Heart left ventricle (tissue), 16 donors: Measurements from ENCODE around the gene NXN. TPM values are rescaled to one million over a fixed set of nuclear protein-coding genes. Genes with fewer than 3 reads are reported as not detected.
A peak's percentile ranks its signal among the peaks of the same experiment; 100 is the strongest.

Experiments
- ATAC-seq, 4 donors: fragments of 200-7000 bp; cut with Tn5 transposase; one replicate each; pipeline ENCODE4 v1.9.1; 2020 to 2022; ENCODE audit warnings: moderate library complexity in 4 of 4, mild to moderate bottlenecking in 3 of 4, moderate number of reproducible peaks in 1 of 4
- DNase-seq, 5 donors: peaks; one replicate each; pipeline ENCODE4 v3.0.0-alpha.2; 2020
- H3K27ac ChIP-seq, 12 donors: fragments of 200-600 bp; sonication (generic) in 4 of 12; one replicate each; pipeline versions ENCODE4 v1.5.0 to v1.8.0; 2016 to 2022; ENCODE audit warnings: mild to moderate bottlenecking in 2 of 12
- H3K27me3 ChIP-seq, 9 donors: fragments of 200-600 bp; sonication (generic) in 2 of 9; one replicate each; pipeline versions ENCODE4 v1.5.1 to v1.8.0; 2016 to 2022; ENCODE audit warnings: mild to moderate bottlenecking in 3 of 9
- H3K36me3 ChIP-seq, 9 donors: fragments of 200-600 bp; sonication (generic) in 2 of 9; one replicate each; pipeline versions ENCODE4 v1.5.0 to v1.8.0; 2018 to 2022; ENCODE audit warnings: mild to moderate bottlenecking in 2 of 9
- H3K4me1 ChIP-seq, 12 donors: fragments of 200-600 bp; sonication (generic) in 4 of 12; one replicate each; pipeline versions ENCODE4 v1.5.0 to v1.8.0; 2016 to 2022; ENCODE audit warnings: mild to moderate bottlenecking in 3 of 12
- H3K4me3 ChIP-seq, 12 donors: fragments of 200-600 bp; sonication (generic) in 4 of 12; one replicate each; pipeline versions ENCODE4 v1.5.0 to v1.8.0; 2017 to 2022; ENCODE audit warnings: mild to moderate bottlenecking in 9 of 12, moderate library complexity in 4 of 12
- H3K9me3 ChIP-seq, 12 donors: fragments of 200-600 bp; sonication (generic) in 4 of 12; one replicate each; pipeline versions ENCODE4 v1.5.0 to v1.8.0; 2016 to 2022; ENCODE audit warnings: mild to moderate bottlenecking in 1 of 12
- CTCF ChIP-seq, 12 donors: fragments of 200-600 bp; sonication (generic) in 4 of 12; IDR thresholded peaks; one replicate each; pipeline versions ENCODE4 v1.5.0 to v1.8.0; 2018 to 2022; ENCODE audit warnings: antibody characterized with exemption in 12 of 12, mild to moderate bottlenecking in 5 of 12
- POLR2A ChIP-seq, 2 donors: fragments of 450-650 bp; IDR thresholded peaks; one replicate each; pipeline ENCODE4 v1.6.1; 2017; ENCODE audit warnings: antibody characterized with exemption in 2 of 2, mild to moderate bottlenecking in 2 of 2, moderate library complexity in 2 of 2
- WGBS, 4 donors: extraction: QIAGEN DNeasy Blood & Tissue Kit in 2 of 4; methylation state at CpG; one replicate each; pipeline versions ENCODE4 v1.1.5 to v1.1.7; 2013 to 2018; 5-methylcytosine and 5-hydroxymethylcytosine counted together
- intact Hi-C, 10 donors: fragments of 100-400 bp; cut with DNase I; formaldehyde crosslinking; loops; one replicate each; pipeline versions ENCODE4 v1.11.1 to v1.14.2; 2022
- polyA plus RNA-seq, 2 donors: library from polyadenylated mRNA; stranded (reverse); fragments of 200-250 nt; gene quantifications; one replicate each; pipeline ENCODE4 v1.2.3, GENCODE V29; 2013
- total RNA-seq, 9 donors: library from RNA; depleted of rRNA in 2 of 9; stranded (reverse); fragments of >200 nt in 2 of 9; fragmentation: NEBNext Ultra II Directional in 3 of 9; extraction: Animal tissue kit (Norgen Biotek cat#: 25700) in 3 of 9; gene quantifications; one replicate each; pipeline versions ENCODE4 v1.1.0 to v1.2.4, GENCODE V29; 2016 to 2023
- donor health status: ischemic (EF 13 %, LVEDD 7.1; RV severe dilation, severe dysfunction).
- donor health status: healthy with polysubstance abuse.
- donor health status: DM: no; HTN: yes; CAD: no.
- donor health status: DM: no; HTN: no; CAD: no.
- donor health status: ischemic (EF 25% LVEDD 6.9; RV normal size, moderate dysfunction).
- donor health status: ischemic (EF 25% LVEDD 5.7; RV mildly dilated, moderate dysfunction).
- donor health status: healthy.
- donor health status: DM: yes; HTN: yes; CAD: no.
- donor health status: ischemic (EF 35%, LVEDD 5.7; RV mildly dilated, moderate dysfunction).
- donor health status: nonischemic (EF 11% LVEDD 7.7; RV severe dilation, severe dysfunction).
- donor health status: DM: yes; HTN: yes; CAD: no.
- donor health status: PGD.
- donor health status: ischemic (EF 29% LVEDD 5.4; RV normal size, mild dysfunction).
- donor health status: nonischemic (EF 23%, LVEDD 6.1; RV moderate dilation, normal function).

NXN gene
- total and polyA plus RNA-seq, 11 donors, result 8.6 to 20.3 (median 14.1) TPM

DNA sequence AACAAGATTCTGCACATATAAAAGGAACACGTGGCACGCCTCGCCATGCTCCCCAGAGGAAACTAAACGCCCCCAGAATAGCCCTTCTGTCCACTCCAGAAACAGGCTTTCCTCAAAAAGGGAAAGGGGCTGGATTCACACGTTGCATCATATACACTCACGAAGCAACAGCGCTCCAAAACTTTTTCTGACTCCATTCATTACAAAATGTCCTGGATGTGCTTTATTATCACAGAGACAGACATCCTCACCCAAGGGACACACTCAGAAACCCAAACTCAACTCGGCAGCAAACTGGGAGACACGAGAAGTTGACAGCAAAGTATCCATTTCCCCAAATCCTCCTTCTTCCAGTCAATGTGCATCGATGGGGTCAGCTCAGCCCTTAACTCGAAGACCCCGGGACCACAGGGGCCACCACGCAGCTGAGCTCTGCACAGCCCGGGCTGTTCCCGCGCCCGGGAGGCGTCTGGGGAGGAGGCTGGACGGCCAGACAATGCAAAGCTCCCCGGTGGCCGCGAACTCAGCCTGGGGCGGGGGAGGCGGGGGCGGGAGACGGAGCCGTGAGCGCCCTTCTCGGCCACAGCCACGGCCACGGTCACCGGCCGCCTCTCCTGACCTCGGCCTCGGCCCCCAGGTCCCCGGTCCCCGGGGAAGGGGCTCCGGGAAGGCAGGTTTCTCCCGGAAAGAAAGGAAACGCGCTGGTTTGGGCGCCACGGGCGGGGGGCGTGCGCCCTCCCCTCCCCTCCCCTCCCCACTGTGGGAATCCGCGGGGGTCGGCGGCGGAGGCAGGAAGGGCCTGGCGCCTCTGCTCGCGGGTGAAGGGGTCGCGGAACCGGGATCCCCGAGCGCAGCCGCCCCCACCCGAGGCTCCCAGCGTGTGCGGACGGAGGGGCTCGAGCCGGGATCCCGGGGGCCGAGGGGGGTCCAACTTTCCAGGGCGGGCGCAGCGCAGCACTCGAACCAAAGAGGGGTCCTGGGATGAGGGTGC, 1.2 kb downstream of the NXN start:
- peaks cover 0 to 21% (median 0%) of the 10 kb centered on the region in 9 donors for H3K27me3 ChIP-seq
- peak; percentile 35 to 74 (median 51) for DNase-seq
- no peaks in the 10 kb centered on the region for H3K36me3 ChIP-seq
- peak in 3 of 4 donors; percentile 8 to 15 (median 12) for ATAC-seq
- intact Hi-C loops, result loop anchor here (1.0 to 10.0 kb wide), 15 partner anchors 18 to 196 kb away; partner anchors contain the start of genes GLOD4 (in 1 of the 10), MRM3 (in 1 of the 10) and TIMM22 (in 1 of the 10)
- peaks cover 0 to 50% (median 25%) of the 10 kb centered on the region in 12 donors for H3K4me1 ChIP-seq
- H3K9me3 ChIP-seq, result no peaks in the 10 kb centered on the region
- TF ChIP-seq CTCF (IDR thresholded peaks at IDR 0.05) (no peak), POLR2A (IDR thresholded peaks at IDR 0.05) (no peak)
- 3 to 15% (median 3%) methylated on average over 15 to 72 of the region's 72 CpGs for WGBS, 4 donors
- H3K4me3 ChIP-seq, result peak overlapping the region; percentile 65 to 91 (median 77)
- H3K27ac ChIP-seq, result peak overlapping the region in 11 of 12 donors; percentile 27 to 95 (median 66)

DNA sequence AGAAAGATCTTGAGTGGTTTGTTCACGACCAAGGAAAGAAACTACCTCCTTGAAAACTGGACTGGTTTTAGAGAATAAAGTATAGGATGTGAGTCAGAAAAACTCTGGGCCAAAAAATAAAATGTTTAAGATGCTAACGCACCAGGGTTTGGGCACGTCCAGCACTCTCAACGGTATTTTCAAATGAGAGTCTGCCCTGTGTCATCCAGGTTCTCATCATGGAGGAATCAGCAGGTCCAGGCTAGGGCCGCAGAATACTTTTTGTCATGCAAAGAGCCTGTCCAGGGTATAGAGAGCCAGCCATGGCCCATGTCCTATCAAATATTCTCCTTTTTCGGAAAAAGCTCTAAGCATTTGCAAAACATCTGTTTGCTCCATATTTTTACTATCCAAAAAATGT, 2.4 kb downstream of the NXN start:
- H3K36me3 ChIP-seq, result no peaks in the 10 kb centered on the region
- no peak for ATAC-seq
- peaks cover 0 to 21% (median 0%) of the 10 kb centered on the region in 9 donors for H3K27me3 ChIP-seq
- no peaks in the 10 kb centered on the region for H3K9me3 ChIP-seq
- intact Hi-C loops, result loop anchor here in 9 of 10 donors (2.0 to 10.0 kb wide), 10 partner anchors 52 to 195 kb away; partner anchors contain the start of genes GLOD4 (in 1 of the 9) and MRM3 (in 1 of the 9)
- peak overlapping the region in 1 of 12 donors; percentile 95 for H3K27ac ChIP-seq
- H3K4me3 ChIP-seq, result peak overlapping the region in 3 of 12 donors; percentile 70 to 88 (median 76)
- 88 to 93% (median 90%) methylated on average over 6 of the region's 6 CpGs for WGBS, 4 donors
- DNase-seq, result no peak
- TF ChIP-seq CTCF (IDR thresholded peaks at IDR 0.05) (no peak), POLR2A (IDR thresholded peaks at IDR 0.05) (no peak)
- H3K4me1 ChIP-seq, result peaks cover 0 to 50% (median 25%) of the 10 kb centered on the region in 12 donors

DNA sequence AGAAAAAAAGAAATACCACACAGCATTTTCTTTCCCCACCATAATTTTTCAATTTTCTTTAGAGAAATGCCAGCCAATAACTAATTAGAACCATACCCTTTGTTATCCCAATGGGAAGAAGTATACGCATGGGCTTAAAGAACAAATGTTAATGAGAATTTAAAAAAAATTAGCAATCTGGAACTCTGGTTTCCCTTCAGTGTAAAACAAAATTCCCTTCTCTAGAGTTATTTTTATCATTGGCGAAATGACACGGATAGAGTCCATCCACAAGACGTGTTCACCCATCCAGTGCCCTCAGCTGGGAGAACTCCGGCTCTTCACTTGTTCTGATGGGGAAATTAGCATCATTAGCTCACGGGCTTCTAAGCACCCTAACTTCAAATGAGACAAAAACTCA, 3.3 kb downstream of the NXN start:
- peaks cover 0 to 21% (median 0%) of the 10 kb centered on the region in 9 donors for H3K27me3 ChIP-seq
- 74 to 81% (median 76%) methylated on average over 6 of the region's 6 CpGs for WGBS, 4 donors
- H3K9me3 ChIP-seq, result no peaks in the 10 kb centered on the region
- TF ChIP-seq POLR2A (IDR thresholded peaks at IDR 0.05) (no peak), CTCF (IDR thresholded peaks at IDR 0.05) (no peak)
- H3K27ac ChIP-seq, result peak overlapping the region in 1 of 12 donors; percentile 95
- no peak overlapping the region for H3K4me3 ChIP-seq
- no peak for DNase-seq
- ATAC-seq, result no peak
- intact Hi-C loops, result loop anchor here in 9 of 10 donors (2.0 to 10.0 kb wide), 10 partner anchors 52 to 194 kb away; partner anchors contain the start of genes GLOD4 (in 1 of the 9) and MRM3 (in 1 of the 9)
- peaks cover 0 to 48% (median 24%) of the 10 kb centered on the region in 12 donors for H3K4me1 ChIP-seq
- H3K36me3 ChIP-seq, result no peaks in the 10 kb centered on the region
